IMR-90 (cell line): ENCODE results near the gene KLHL2. TPM values are rescaled to one million over a fixed set of nuclear protein-coding genes. Genes with fewer than 3 reads are reported as not detected.

ENCODE experiments used
- ATAC-seq: fragments of 200-7000 bp; cut with Tn5 transposase; 2 replicates; pipeline ENCODE4 v1.9.1; 2020; ENCODE audit warnings: low read depth, mild to moderate bottlenecking, moderate library complexity
- BruUV-seq: library from RNA; stranded (reverse); fragments of 400-500 nt; replicated peaks from 2 replicates; lab custom pipeline; 2021; lab: Mats Ljungman, UMichigan
- CTCF ChIA-PET: fragments of 300-600 bp; formaldehyde crosslinking; extraction: SDS; loops from one replicate; lab custom pipeline; 2021; ENCODE audit warnings: antibody characterized with exemption; lab: Yijun Ruan, JAX
- POLR2A ChIA-PET: fragments of 300-600 bp; sonication (Branson Sonifier 250); formaldehyde crosslinking; loops from one replicate; lab custom pipeline; 2022; ENCODE audit warnings: antibody characterized with exemption; ENCODE audit not compliant: unreplicated experiment; lab: Charles Lee
- DNase-seq: peaks from one replicate; pipeline ENCODE4 v3.0.0; 2013
- H2AFZ ChIP-seq: replicated peaks from 2 replicates; pipeline ENCODE3; 2013; ENCODE audit warnings: low read length, mild to moderate bottlenecking; ENCODE audit not compliant: poor library complexity
- H2AK5ac ChIP-seq: 2 replicates; pipeline ENCODE4 v1.6.1; 2013; ENCODE audit warnings: low read depth, low read length, inconsistent platforms
- H2AK9ac ChIP-seq: replicated peaks from 2 replicates; pipeline ENCODE3; 2013; ENCODE audit warnings: mild to moderate bottlenecking, low read depth, low read length, moderate library complexity; ENCODE audit not compliant: poor library complexity
- H2BK120ac ChIP-seq: 2 replicates; pipeline ENCODE4 v1.6.1; 2013; ENCODE audit warnings: low read depth, low read length, inconsistent platforms
- H2BK15ac ChIP-seq: 3 replicates; pipeline ENCODE4 v1.6.1; 2013; ENCODE audit warnings: low read depth, low read length, inconsistent platforms
- H2BK20ac ChIP-seq: 2 replicates; pipeline ENCODE4 v1.6.1; 2013; ENCODE audit warnings: low read depth, mild to moderate bottlenecking, inconsistent platforms, low read length, moderate library complexity
- H2BK5ac ChIP-seq: 2 replicates; pipeline ENCODE4 v1.6.1; 2013; ENCODE audit warnings: mild to moderate bottlenecking, low read depth, low read length, inconsistent platforms; ENCODE audit not compliant: poor library complexity, severe bottlenecking
- H3K14ac ChIP-seq: replicated peaks from 2 replicates; pipeline ENCODE4 v1.6.1; 2013; ENCODE audit warnings: low read depth, low read length, inconsistent platforms
- H3K18ac ChIP-seq: 2 replicates; pipeline ENCODE4 v1.6.1; 2013; ENCODE audit warnings: low read depth, low read length, control low read depth
- H3K23ac ChIP-seq: 2 replicates; pipeline ENCODE4 v1.6.1; 2013; ENCODE audit warnings: low read depth, low read length, inconsistent platforms
- H3K27ac ChIP-seq: 2 replicates; pipeline ENCODE4 v1.5.1; 2013; ENCODE audit warnings: mild to moderate bottlenecking, control low read depth, low read length; ENCODE audit not compliant: insufficient read depth
- H3K27me3 ChIP-seq: 2 replicates; pipeline ENCODE4 v1.6.1; 2013; ENCODE audit warnings: low read length; ENCODE audit not compliant: control insufficient read depth, insufficient read depth
- H3K36me3 ChIP-seq: 2 replicates; pipeline ENCODE4 v1.6.1; 2013; ENCODE audit warnings: low read length, mixed read lengths; ENCODE audit not compliant: control insufficient read depth, insufficient read depth
- H3K4ac ChIP-seq: 2 replicates; pipeline ENCODE4 v1.6.1; 2013; ENCODE audit warnings: low read depth, low read length, inconsistent platforms
- H3K4me1 ChIP-seq: 2 replicates; pipeline ENCODE4 v1.6.1; 2013; ENCODE audit warnings: low read length, mixed read lengths; ENCODE audit not compliant: control insufficient read depth, insufficient read depth
- H3K4me2 ChIP-seq: 2 replicates; pipeline ENCODE4 v1.6.1; 2013; ENCODE audit warnings: low read depth, mild to moderate bottlenecking, control low read depth, low read length, moderate library complexity
- H3K4me3 ChIP-seq: 2 replicates; pipeline ENCODE4 v1.5.1; 2013; ENCODE audit warnings: low read depth, mild to moderate bottlenecking, control low read depth, low read length, moderate library complexity; ENCODE audit not compliant: insufficient read depth
- H3K56ac ChIP-seq: 2 replicates; pipeline ENCODE4 v1.6.1; 2013; ENCODE audit warnings: low read length, inconsistent platforms; ENCODE audit not compliant: insufficient read depth; ENCODE audit errors: extremely low read depth
- H3K79me1 ChIP-seq, 2 experiments: 2 replicates each; pipeline ENCODE4 v1.6.1; 2013; ENCODE audit warnings: low read length in 2 of 2, inconsistent platforms in 1 of 2, low read depth in 1 of 2
- H3K9ac ChIP-seq: 2 replicates; pipeline ENCODE4 v1.6.1; 2013; ENCODE audit warnings: low read depth, low read length, control low read depth
- H3K9me1 ChIP-seq: 2 replicates; pipeline ENCODE4 v1.6.1; 2013; ENCODE audit warnings: low read length, inconsistent platforms; ENCODE audit not compliant: insufficient read depth
- H3K9me3 ChIP-seq: 2 replicates; pipeline ENCODE4 v1.6.1; 2013; ENCODE audit warnings: low read length; ENCODE audit not compliant: control insufficient read depth, insufficient read depth
- H4K20me1 ChIP-seq: 2 replicates; pipeline ENCODE4 v1.6.1; 2013; ENCODE audit warnings: low read length, inconsistent platforms; ENCODE audit not compliant: insufficient read depth
- H4K5ac ChIP-seq: 2 replicates; pipeline ENCODE4 v1.6.1; 2013; ENCODE audit warnings: mild to moderate bottlenecking, low read depth, low read length, control low read depth
- H4K8ac ChIP-seq, 2 experiments: 2 replicates each; pipeline ENCODE4 v1.6.1; 2013; ENCODE audit warnings: low read depth in 2 of 2, low read length in 2 of 2, control low read depth in 1 of 2, inconsistent platforms in 1 of 2
- H4K91ac ChIP-seq: 2 replicates; pipeline ENCODE4 v1.6.1; 2013; ENCODE audit warnings: low read depth, low read length, inconsistent platforms; ENCODE audit not compliant: insufficient read depth
- CHD1 ChIP-seq: IDR thresholded peaks from 2 replicates; pipeline ENCODE4 v1.6.1; 2012; ENCODE audit warnings: low read depth, low read length, improper control_type of control experiment
- ELK1 ChIP-seq: fragments of 150-350 bp; IDR thresholded peaks from 2 replicates; pipeline ENCODE4 v1.6.1; 2016; ENCODE audit warnings: low read depth, mild to moderate bottlenecking, low read length, moderate library complexity, borderline replicate concordance
- MAFK ChIP-seq: IDR thresholded peaks from 2 replicates; pipeline ENCODE4 v1.6.1; 2012; ENCODE audit warnings: low read depth, low read length, improper control_type of control experiment
- MXI1 ChIP-seq: IDR thresholded peaks from 2 replicates; pipeline ENCODE4 v1.6.1; 2012; ENCODE audit warnings: low read depth, mild to moderate bottlenecking, low read length, moderate library complexity, borderline replicate concordance
- RAD21 ChIP-seq: IDR thresholded peaks from 2 replicates; pipeline ENCODE4 v1.6.1; 2012; ENCODE audit warnings: low read length, improper control_type of control experiment
- RFX5 ChIP-seq: IDR thresholded peaks from 2 replicates; pipeline ENCODE4 v1.8.0; 2012; ENCODE audit warnings: low read depth, mild to moderate bottlenecking, low read length, moderate library complexity
- SMC3 ChIP-seq: fragments of 150-350 bp; IDR thresholded peaks from 2 replicates; pipeline ENCODE4 v1.6.1; 2016; ENCODE audit warnings: low read depth, mild to moderate bottlenecking, antibody characterized with exemption, low read length, moderate library complexity
- WGBS, 2 experiments: methylation state at CpG; one replicate each; pipeline versions ENCODE4 v1.1.5 to v1.1.7; 2013; ENCODE audit warnings: missing lambda C conversion rate in 2 of 2; ENCODE audit not compliant: insufficient read length in 1 of 2; ENCODE audit errors: extremely low coverage in 2 of 2; 5-methylcytosine and 5-hydroxymethylcytosine counted together
- dilution Hi-C: fragments of 300-500 bp; cut with HindIII; formaldehyde crosslinking; loops from one replicate; pipeline ENCODE4 v1.14.3; 2018; ENCODE audit warnings: low sequenced_read_pairs; ENCODE audit not compliant: unreplicated experiment
- in situ Hi-C: fragments of 300-500 bp; cut with MboI; formaldehyde crosslinking; loops from 3 replicates; pipeline ENCODE4 v1.14.3; 2019; ENCODE audit warnings: low sequenced_read_pairs, inconsistent platforms, mixed read lengths
- intact Hi-C: fragments of 100-400 bp; cut with micrococcal nuclease; formaldehyde crosslinking; loops from 2 replicates; pipeline ENCODE4 v1.10.0; 2022
- polyA plus RNA-seq, 3 experiments: library from polyadenylated mRNA; depleted of rRNA; stranded (reverse); fragments of >200 nt; gene quantifications; 2 replicates each; pipeline ENCODE4 v1.2.3, GENCODE V29; 2012; ENCODE audit warnings: low replicate concordance in 1 of 3
- total RNA-seq: library from RNA; depleted of rRNA; stranded (reverse); fragments of >200 nt; gene quantifications from 2 replicates; pipeline ENCODE4 v1.2.3, GENCODE V29; 2012

Gene KLHL2
- total and polyA plus RNA-seq, 2 of the 4 experiments (the other 2 are of a cell fraction): 11.0 to 12.4 TPM

- no peaks in the 10 kb centered on the region for H3K9me3 ChIP-seq
- no CpG with 5 or more reads among the region's 5 CpGs for WGBS, 2 experiments
Measured at GRCh38 chr4:165330666-165331065, 123.3 kb downstream of the KLHL2 start.

More at GRCh38 chr4:165330666-165331065, 123.3 kb downstream of the KLHL2 start:
- Histone ChIP-seq H3K9me1 (0 out of 2 replicates have a peak, but pooled peaks cover 4% of the 10 kb centered on the region), H3K36me3 (no peaks in the 10 kb centered on the region), H3K4ac (no peak overlapping the region), H3K4me3 (no peak overlapping the region), H3K23ac (no peak overlapping the region), H3K56ac (no peak overlapping the region), H2BK5ac (no peak overlapping the region), H2AK5ac (no peak overlapping the region), H2AK9ac (no peak overlapping the region), H3K9ac (no peak overlapping the region), H4K8ac (no peak overlapping the region), H2BK120ac (no peak overlapping the region), H4K91ac (no peak overlapping the region), H4K5ac (no peak overlapping the region), H3K18ac (no peak overlapping the region), H3K27me3 (no peaks in the 10 kb centered on the region), H4K20me1 (no peaks in the 10 kb centered on the region), H3K4me1 (peaks cover 3% of the 10 kb centered on the region; the same call in 1 of the 2 replicates), H3K4me2 (no peak overlapping the region), H3K79me1 (peaks cover 10 to 26% of the 10 kb centered on the region in 2 experiments), H3K14ac (no peak overlapping the region), H3K27ac (no peak overlapping the region), H2AFZ (no peak overlapping the region), H2BK20ac (no peak overlapping the region), H2BK15ac (no peak overlapping the region)
- no peak for TF ChIP-seq RAD21
- no peak for TF ChIP-seq SMC3
- TF ChIP-seq CHD1: no peak
- no peak for TF ChIP-seq MAFK
- TF ChIP-seq ELK1: no peak
- TF ChIP-seq MXI1: no peak
- TF ChIP-seq RFX5: no peak
- dilution Hi-C loops: no loop called here
- in situ Hi-C loops: loop anchor here (25.0 kb wide), 1 partner anchor 118 kb away; the partner anchor contains the start of gene KLHL2
- intact Hi-C loops: no loop called here
- CTCF ChIA-PET: no interaction called here
- DNase-seq (no peak), ATAC-seq (no peak)
- POLR2A ChIA-PET: no interaction called here
- no TSS peak for BruUV-seq
